K562 (cell line): Measurements from ENCODE around the gene ZFPM1. TPM values are rescaled to one million over a fixed set of nuclear protein-coding genes. Genes with fewer than 3 reads are reported as not detected.

Experiments used
- ARNT ChIP-seq, 2 experiments: fragments of 450-650 bp; IDR thresholded peaks; 2 replicates each; pipeline ENCODE4 v1.6.1; 2016; ENCODE audit warnings: mild to moderate bottlenecking in 1 of 2
- BMI1 ChIP-seq: fragments of 150-350 bp; IDR thresholded peaks from 2 replicates; pipeline ENCODE4 v1.6.1; 2014; ENCODE audit warnings: low read length
- ETV6 ChIP-seq, 3 experiments: fragments of 150-350 bp in 1 of 3; sonication (generic) in 1 of 3; formaldehyde crosslinking in 1 of 3; IDR thresholded peaks; 2 replicates each; pipeline versions ENCODE4 v1.6.1 to v1.8.0; 2014 to 2022; ENCODE audit warnings: borderline replicate concordance in 2 of 3, low read depth in 2 of 3, antibody characterized with exemption in 1 of 3, low read length in 1 of 3, mild to moderate bottlenecking in 1 of 3, missing genetic modification reagents in 1 of 3
- FOXA1 ChIP-seq: fragments of 450-650 bp; IDR thresholded peaks from 2 replicates; pipeline ENCODE4 v1.6.1; 2016; ENCODE audit warnings: mild to moderate bottlenecking, borderline replicate concordance
- HDAC8 ChIP-seq: fragments of 450-650 bp; IDR thresholded peaks from 2 replicates; pipeline ENCODE4 v1.6.1; 2016; ENCODE audit warnings: mild to moderate bottlenecking, missing genetic modification characterization, moderate library complexity, missing compliant biosample characterization
- IFI16 ChIP-seq: fragments of 250-450 bp; sonication (Bioruptor Pico); IDR thresholded peaks from 2 replicates; pipeline ENCODE4 v2.1.2; 2022; ENCODE audit warnings: mild to moderate bottlenecking, inconsistent platforms
- NBN ChIP-seq: fragments of 450-650 bp; IDR thresholded peaks from 2 replicates; pipeline ENCODE4 v1.6.1; 2016; ENCODE audit warnings: low read depth, mild to moderate bottlenecking
- PPARD ChIP-seq: fragments of 250-450 bp; sonication (Bioruptor Pico); IDR thresholded peaks from 2 replicates; pipeline ENCODE4 v1.8.0; 2022; ENCODE audit warnings: inconsistent platforms, mild to moderate bottlenecking, moderate library complexity
- SMAD3 ChIP-seq: fragments of 450-650 bp; formaldehyde crosslinking; conservative IDR thresholded peaks from 2 replicates; pipeline ENCODE4 v1.4.0; 2020; ENCODE audit warnings: mild to moderate bottlenecking
- polyA plus RNA-seq, 8 experiments: library from polyadenylated mRNA; depleted of rRNA in 4 of 8; stranded (reverse) in 5 of 8; unstranded in 3 of 8; fragments of >200 nt; fragmentation: Nextera tagmentation in 2 of 8; fragmentation: Illumina TruSeq in 1 of 8; extraction: Ambion mirVana in 2 of 8; extraction: Trizol in 1 of 8; gene quantifications; 2 replicates each; pipeline versions ENCODE4 v1.2.1 to v1.2.3, GENCODE V29; 2011 to 2014; ENCODE audit warnings: inconsistent platforms in 1 of 8, missing spikeins in 1 of 8
- total RNA-seq, 7 experiments: library from RNA; depleted of rRNA in 6 of 7; stranded (reverse); fragments of >200 nt in 6 of 7; fragmentation: Illumina TruSeq in 2 of 7; extraction: Trizol in 2 of 7; gene quantifications; 2 replicates each; pipeline versions ENCODE4 v1.2.1 to v1.2.3, GENCODE V29; 2011 to 2021; ENCODE audit warnings: low replicate concordance in 1 of 7
- TF ChIP-seq, protein P1 (sequence below): fragments of 250-450 bp; sonication (Bioruptor Pico); IDR thresholded peaks from 2 replicates; pipeline ENCODE4 v1.5.0; 2020; ENCODE audit warnings: mild to moderate bottlenecking, borderline replicate concordance
- TF ChIP-seq, protein P2 (sequence below): sonication (generic); formaldehyde crosslinking; IDR thresholded peaks from 2 replicates; pipeline ENCODE4 v1.5.0; 2020; ENCODE audit warnings: missing genetic modification reagents

The ZFPM1 gene
- total and polyA plus RNA-seq, 9 of the 15 experiments (the other 6 are each of a cell fraction or from before 2014, with no cell fraction given) = 0.03 to 35.9 (median 1.4) TPM

DNA sequence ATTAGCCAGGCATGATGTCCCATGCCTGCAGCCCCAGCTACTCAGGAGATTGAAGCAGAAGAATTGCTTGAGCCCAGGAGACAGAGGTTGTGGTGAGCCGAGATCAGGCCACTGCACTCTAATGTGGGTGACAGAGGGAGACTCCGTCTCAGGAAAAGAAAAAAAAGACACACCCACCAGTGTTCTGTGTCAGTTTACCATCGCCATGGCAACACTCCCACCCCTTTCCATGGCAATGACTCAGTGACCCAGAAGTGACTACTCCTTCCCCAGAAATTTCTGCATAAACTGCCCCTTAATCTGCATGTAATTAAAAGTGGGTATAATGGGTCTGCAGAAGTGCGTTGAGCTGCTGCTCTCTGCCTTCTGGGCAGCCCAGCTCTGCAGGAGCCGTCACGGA, 113.1 kb downstream of the ZFPM1 start (continued):
- TF ChIP-seq, protein P1, sequence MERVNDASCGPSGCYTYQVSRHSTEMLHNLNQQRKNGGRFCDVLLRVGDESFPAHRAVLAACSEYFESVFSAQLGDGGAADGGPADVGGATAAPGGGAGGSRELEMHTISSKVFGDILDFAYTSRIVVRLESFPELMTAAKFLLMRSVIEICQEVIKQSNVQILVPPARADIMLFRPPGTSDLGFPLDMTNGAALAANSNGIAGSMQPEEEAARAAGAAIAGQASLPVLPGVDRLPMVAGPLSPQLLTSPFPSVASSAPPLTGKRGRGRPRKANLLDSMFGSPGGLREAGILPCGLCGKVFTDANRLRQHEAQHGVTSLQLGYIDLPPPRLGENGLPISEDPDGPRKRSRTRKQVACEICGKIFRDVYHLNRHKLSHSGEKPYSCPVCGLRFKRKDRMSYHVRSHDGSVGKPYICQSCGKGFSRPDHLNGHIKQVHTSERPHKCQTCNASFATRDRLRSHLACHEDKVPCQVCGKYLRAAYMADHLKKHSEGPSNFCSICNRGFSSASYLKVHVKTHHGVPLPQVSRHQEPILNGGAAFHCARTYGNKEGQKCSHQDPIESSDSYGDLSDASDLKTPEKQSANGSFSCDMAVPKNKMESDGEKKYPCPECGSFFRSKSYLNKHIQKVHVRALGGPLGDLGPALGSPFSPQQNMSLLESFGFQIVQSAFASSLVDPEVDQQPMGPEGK = no peak
- TF ChIP-seq, protein P2, sequence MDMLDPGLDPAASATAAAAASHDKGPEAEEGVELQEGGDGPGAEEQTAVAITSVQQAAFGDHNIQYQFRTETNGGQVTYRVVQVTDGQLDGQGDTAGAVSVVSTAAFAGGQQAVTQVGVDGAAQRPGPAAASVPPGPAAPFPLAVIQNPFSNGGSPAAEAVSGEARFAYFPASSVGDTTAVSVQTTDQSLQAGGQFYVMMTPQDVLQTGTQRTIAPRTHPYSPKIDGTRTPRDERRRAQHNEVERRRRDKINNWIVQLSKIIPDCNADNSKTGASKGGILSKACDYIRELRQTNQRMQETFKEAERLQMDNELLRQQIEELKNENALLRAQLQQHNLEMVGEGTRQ = no peak
- no peak for TF ChIP-seq NBN
- no peak for TF ChIP-seq ARNT (IDR thresholded peaks at IDR 0.05)
- TF ChIP-seq PPARD = no peak
- no peak for TF ChIP-seq FOXA1
- TF ChIP-seq BMI1 = peak; percentile 66
- TF ChIP-seq HDAC8 (tag) = no peak
- no peak for TF ChIP-seq ETV6 (IDR thresholded peaks at IDR 0.05; ENCODE audit: borderline replicate concordance in 1 of 2, low read depth in 2 of 2, low read length in 1 of 2)
- TF ChIP-seq ETV6 (CRISPR knock-in tag; IDR thresholded peaks at IDR 0.05; ENCODE audit: borderline replicate concordance) = no peak
- TF ChIP-seq IFI16 (CRISPR knock-in tag) = no peak
- TF ChIP-seq SMAD3 = no peak
- TF ChIP-seq, all 486 proteins: peak for 7
